DLD1 (cell line): ENCODE data around the gene SLC24A3.

Experiments used
- in situ Hi-C: cut with HindIII; loops from 2 replicates; pipeline ENCODE4 v1.10.0; 2017; ENCODE audit warnings: low sequenced_read_pairs

SLC24A3 gene

GRCh38 chr20:19236371-19237055 is 24.1 kb downstream of the SLC24A3 start:
- in situ Hi-C loops: no loop called here

GRCh38 chr20:19241440-19241839 is 29.0 kb downstream of the SLC24A3 start:
- in situ Hi-C loops: no loop called here

- in situ Hi-C loops: no loop called here
Measured at GRCh38 chr20:19244291-19244690, 31.8 kb downstream of the SLC24A3 start.

- in situ Hi-C loops: no loop called here
Measured at GRCh38 chr20:19249106-19249879, 36.9 kb downstream of the SLC24A3 start.

- in situ Hi-C loops: no loop called here
Measured at GRCh38 chr20:19250346-19250745, 37.9 kb downstream of the SLC24A3 start.

DNA sequence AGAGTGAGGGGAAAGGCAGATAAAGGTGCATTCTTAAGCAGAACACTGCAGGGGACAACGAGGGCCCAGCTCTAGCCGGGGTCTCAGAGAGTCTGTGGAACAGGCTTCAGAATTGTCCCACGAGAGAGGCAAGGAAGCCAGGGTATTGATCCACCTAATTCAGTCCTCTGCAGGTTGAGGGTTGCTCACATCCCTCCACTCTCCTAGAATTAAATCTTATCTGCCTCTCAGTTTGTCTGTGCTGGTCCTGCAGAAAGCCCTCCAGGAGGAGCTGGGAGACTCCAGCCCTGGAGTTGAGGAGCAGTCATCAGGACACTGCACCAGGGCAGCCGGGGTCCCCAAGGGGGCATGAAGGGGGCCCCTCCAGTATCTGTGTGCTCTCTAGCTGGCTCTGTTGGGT is 39.1 kb downstream of the SLC24A3 start:
- in situ Hi-C loops: no loop called here

DNA sequence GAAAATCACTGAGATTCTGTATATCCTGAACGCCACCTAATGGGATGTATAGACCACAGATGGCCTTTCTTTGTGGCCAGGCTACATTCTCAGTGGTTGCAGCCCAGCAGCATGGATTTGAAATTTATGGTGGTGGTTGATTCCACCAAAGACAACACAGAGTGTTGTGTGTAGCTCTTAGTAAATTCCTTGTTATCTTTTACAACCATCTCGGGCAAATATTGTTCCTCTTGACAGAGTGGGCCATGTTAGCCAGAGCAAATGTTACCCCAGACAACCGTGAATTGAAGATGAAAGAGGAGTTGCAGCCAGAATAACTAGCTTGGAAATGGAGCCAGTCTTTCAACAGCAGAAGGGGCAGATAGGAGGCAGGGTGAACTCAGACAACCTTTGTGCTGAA is 39.5 kb downstream of the SLC24A3 start:
- in situ Hi-C loops: no loop called here

GRCh38 chr20:19252451-19253120 is 40.1 kb downstream of the SLC24A3 start:
- in situ Hi-C loops: no loop called here

- in situ Hi-C loops: no loop called here
Measured at GRCh38 chr20:19253316-19253715, 40.9 kb downstream of the SLC24A3 start.

DNA sequence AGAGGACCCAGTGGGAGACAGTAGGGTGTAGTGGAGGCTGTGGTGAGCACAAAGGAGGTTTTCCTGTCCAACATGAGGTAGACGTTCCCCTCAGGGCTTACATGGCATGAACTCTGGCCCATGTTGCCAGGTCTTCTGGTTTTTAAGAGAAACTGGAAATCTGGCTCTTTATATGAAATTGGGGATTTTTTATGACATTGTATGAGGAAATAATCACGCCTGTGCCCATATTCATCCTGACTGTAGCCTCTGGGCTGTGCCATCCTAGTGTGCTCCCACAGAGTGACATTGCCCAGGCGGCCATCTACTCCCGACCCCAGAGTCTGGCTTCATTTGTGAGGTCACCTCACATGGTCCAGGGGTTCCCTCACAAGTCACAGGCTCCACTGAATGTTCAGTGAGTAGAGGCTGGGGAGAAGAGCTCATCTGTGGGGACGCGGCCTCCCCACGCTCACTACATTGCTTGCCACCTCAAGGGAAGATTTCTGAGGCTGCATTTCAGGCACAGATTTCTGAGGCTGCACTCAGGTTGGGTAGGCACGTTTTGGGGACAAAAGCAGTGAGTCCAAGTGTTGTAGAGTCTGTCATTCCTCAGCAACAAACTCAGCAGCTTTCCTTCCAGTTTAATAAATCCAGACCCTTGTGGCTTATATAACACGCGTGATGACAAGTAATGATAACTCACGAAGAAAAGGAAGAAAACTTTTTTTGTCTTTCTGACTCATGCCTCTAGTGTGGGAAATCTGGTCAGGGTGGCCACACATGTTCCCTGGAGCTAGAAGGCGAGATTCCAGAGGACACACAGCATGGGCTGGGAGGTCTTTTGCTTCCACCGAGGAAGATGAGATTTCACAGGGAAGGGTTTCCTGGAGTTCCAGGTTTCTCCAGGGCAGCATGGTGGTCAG is 41.7 kb downstream of the SLC24A3 start:
- in situ Hi-C loops: no loop called here

- in situ Hi-C loops: no loop called here
Measured at GRCh38 chr20:19254956-19255355, 42.5 kb downstream of the SLC24A3 start.

- in situ Hi-C loops: no loop called here
Measured at GRCh38 chr20:19256085-19256484, 43.6 kb downstream of the SLC24A3 start.

DNA sequence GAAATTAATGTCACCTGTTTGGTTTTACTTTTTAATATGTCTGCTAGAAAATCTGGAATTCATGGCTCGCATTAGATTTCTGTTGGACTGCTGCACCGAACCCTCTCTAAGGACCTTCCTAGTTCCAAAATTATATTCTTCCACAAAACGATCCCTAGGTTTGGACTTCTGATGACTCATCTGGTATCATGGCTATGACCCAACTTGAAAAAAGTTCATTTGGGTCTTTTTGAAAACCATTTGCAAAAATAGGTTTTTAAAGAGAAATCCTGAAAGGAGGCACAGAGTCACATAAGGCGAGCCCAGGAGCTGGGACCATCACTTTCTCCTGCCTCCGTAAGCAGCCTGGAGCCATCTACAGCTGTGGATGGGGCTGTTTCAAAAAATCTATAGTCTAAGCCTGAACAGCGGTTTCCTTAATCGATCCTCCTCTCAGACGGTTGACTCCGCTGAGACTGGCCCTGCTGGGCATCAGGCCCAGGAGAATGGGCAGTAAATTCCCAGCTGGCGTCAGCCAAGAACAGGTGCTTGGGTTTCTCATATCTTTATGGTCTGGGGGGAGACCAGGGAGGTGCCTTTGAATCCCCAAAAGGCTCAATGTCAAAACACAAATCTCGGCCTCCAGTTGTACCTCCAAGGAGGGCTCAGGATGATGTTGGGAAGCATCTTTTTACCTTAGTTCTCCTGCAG is 44.6 kb downstream of the SLC24A3 start:
- in situ Hi-C loops: no loop called here

DNA sequence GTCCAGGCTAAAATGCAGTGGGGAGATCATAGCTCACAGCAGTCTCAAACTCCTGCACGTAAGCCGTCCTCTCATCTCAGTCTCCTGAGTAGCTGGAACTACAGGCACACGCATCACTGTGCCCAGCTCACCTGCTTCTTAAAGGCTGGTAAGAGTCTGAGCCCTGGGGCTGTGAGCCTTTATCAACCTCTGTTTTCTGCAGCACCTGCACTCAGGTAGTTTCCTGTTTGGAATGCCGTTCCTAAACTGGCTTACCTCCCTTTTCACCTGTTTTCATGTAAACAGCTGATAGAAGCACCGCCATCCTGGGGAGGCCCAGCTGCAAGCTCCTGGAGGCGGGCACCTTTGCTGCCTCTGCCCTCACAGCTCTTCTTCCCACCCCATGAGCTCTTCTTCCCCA is 45.4 kb downstream of the SLC24A3 start:
- in situ Hi-C loops: no loop called here

DNA sequence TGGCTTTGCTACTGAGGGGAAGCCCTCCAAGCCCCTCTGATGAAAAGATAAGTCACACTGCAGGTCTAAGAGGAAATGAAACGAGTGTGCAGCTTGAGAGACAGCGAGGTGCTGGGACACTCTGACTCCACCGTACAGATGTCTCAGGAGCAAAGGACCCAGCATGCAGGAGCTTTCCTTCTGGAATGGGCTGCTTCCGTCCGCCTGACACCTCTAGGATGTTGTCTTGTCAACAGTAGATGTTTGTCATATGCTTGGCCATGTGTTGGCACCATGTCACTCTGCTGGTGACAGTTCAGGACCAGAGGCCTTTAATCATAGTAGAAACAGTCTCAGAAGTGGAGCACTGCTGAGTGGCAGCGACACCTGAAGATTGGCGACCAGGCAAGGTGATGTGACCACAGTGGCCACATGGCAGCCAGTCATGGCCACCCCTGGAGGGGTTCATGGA is 46.7 kb downstream of the SLC24A3 start:
- in situ Hi-C loops: no loop called here

DNA sequence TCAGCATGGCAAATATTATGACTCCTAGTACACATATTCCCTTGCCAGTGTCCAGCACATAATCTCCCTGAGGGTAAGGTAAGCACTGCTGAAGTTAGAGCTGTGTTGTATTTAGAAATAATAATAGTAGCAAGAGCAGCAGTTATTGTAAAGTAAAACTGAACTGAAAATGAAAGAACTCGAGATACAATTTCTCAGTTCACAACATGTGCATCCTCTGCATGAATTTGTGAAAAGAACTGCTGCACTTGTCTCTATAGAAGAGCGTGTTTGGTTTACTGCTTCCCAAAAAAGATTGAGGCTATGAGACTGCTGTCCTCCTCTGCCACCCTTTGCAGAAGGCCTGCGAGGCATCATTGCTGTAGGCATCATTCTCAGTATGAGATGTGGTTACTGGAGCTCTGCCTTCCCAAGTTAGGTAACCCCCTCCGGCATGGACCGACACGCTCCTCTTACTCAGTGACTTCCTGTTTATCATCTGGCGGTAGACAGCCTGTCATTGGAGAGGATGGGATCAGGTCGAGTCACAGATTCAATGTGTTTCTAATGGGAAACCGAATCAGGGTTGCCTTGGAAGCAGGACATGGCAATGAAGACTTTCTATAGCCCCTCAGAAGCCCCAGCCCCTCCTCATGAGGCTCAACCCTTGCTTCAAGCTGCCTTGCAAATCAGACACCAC is 48.1 kb downstream of the SLC24A3 start:
- in situ Hi-C loops: no loop called here

DNA sequence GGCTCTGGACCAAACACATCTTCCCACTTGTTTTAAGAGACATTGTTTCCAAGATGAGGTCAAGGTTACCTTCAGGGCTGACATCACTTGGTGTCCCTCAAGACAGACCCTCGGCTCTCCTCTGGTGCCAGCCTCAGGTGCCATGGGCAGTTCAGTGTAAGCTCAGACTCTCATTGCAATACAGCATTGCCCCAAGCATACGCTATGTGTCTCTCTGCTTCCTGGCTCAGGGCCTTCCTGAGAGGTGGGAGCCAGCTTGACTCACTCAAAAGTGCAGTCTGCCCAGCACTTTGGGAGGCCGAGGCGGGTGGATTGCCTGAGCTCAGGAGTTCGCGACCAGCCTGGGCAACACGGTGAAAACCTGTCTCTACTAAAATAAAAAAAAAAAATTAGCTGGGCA is 51.7 kb downstream of the SLC24A3 start:
- in situ Hi-C loops: no loop called here

DNA sequence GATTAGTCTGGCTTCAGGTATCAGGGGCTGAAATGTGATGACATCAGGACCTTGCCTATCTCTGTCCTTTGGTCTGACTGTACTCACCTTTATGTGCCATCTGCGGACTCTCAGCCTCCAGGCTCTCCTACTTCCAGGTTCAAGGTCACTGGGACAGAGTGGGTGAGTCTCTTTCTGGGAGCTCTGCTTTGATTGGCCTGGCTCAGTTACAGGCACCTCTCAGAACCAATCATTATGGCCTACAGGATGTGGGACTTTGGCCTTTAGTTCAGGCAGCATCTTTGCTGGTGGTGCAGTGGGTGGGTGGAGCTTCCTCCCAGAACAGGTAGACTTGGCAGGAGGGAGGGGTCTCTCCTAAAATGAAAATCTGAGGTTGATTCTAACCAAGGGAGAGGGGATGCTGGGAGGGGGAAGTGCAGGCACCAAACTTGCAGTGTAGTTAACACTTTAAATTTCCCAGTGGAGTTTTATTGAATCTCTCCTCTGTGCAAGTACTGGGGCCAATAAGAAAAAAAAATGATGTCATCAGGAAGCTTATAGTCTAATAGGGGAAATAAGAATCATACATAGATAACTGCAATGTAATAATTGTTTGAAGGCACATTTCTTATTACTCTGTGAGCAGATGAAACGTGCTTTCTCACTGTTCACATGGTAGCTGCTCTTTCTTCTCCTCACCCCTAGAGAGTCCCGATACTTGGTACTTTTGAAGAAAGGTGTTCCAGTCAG is 53.4 kb downstream of the SLC24A3 start:
- in situ Hi-C loops: no loop called here

- in situ Hi-C loops: no loop called here
Measured at GRCh38 chr20:19268426-19268825, 56.0 kb downstream of the SLC24A3 start.
